Stimulated activated CD8-positive, alpha-beta memory T cell treated with anti-CD3 and anti-CD28 coated beads, Interleukin-4, amount 100 ng/mL, for 24 hours (primary cell): ENCODE measurements around the gene EMP3.
"Not testable (repeated sequence)": the region's sequence is repeated elsewhere in the genome, so short reads cannot be mapped to it uniquely, and the experiment has no call there.

Experiments
- DNase-seq: peaks from one replicate; pipeline ENCODE4 v3.0.0-alpha.2; 2020; ENCODE audit warnings: low read depth

EMP3 gene, protein sequence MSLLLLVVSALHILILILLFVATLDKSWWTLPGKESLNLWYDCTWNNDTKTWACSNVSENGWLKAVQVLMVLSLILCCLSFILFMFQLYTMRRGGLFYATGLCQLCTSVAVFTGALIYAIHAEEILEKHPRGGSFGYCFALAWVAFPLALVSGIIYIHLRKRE

DNA sequence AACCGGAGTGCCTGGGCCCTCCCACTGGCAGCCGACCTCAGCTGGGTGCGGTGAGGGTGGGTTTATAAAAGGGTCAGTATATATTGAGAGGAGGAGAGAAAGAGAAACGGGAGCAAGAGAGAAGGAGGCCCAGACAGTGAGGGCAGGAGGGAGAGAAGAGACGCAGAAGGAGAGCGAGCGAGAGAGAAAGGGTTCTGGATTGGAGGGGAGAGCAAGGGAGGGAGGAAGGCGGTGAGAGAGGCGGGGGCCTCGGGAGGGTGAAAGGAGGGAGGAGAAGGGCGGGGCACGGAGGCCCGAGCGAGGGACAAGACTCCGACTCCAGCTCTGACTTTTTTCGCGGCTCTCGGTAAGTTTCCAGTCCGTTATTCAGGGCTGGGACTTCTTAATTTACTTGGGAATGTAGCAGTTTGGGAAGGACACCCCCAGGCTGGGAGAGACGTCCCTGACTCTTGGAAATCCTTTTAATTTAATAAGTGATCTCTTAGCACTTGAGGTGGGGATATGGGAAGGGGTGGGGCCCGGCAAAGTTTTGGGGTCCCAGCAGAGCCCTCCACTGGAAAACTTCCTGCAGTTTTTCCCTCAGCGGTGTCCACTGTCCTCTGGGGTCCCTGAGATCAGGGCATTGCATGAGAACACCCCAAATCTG is at the start of gene EMP3:
Gene EMP3 (plus strand): TSS at position 288 of the 646 bp plus-strand sequence. CDS start 1,293 bp downstream, outside the sequence.
- peak; percentile 80 for DNase-seq

DNA sequence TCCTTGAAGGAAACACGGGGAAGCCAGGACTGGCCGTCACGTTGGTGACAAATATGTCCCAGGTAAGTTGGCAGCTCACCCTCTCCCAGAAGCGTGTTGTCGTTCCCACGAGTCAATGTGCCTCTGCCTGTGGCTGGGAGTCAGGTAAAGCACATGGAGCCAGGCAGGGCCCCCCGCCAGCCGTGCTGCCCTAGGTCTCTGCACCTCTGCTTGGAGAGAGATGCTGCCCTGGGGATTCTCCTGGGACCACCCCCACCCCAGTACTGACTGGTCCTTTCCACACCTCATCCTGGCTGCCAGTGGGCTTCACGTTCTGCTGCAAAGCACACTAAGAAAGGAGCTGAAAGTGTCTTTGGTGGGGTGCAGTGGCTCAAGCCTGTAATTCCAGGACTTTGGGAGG is 45.6 kb upstream of the EMP3 start:
- no peak for DNase-seq

DNA sequence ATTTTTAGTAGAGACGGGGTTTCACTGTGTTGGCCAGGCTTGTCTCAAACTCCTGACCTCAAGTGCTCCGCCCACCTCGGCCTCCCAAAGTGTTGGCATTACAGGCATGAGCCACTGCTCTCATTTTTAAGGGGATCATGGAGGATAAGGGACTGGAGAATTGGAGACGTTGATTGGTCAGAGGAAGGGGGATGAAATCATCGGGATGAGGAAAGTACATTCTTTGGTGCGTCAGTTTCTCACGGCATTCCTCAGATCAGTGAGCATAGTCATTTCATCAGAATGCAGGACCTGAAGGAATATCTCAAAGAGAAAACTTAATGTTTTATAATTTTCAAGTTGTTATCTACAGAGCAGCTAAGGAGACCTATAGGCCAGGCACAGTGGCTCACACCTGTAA is 41.4 kb upstream of the EMP3 start:
- no peak for DNase-seq

GRCh38 chr19:48284896-48285295 is 40.5 kb upstream of the EMP3 start:
- no peak for DNase-seq

DNA sequence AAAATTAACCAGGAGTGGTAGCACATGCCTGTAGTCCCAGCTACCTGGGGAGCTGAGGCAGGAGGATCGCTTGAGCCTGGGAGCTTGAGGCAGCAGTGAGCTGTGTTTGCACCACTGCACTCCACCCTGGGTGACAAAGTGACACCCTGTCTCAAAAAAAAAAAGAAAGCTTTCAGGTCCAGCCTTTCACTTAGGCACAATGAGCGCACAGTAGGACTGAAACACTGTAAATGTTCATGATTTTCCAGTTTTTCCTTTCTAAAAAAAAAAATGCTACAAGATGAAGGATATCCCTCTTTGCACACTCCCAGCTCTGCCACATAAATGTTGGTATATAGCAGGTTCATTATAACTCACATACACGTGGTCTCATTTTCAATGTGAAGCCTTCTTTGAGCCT is 37.6 kb upstream of the EMP3 start:
- no peak for DNase-seq

GRCh38 chr19:48290401-48290770 is 35.0 kb upstream of the EMP3 start:
- DNase-seq, result no peak

DNA sequence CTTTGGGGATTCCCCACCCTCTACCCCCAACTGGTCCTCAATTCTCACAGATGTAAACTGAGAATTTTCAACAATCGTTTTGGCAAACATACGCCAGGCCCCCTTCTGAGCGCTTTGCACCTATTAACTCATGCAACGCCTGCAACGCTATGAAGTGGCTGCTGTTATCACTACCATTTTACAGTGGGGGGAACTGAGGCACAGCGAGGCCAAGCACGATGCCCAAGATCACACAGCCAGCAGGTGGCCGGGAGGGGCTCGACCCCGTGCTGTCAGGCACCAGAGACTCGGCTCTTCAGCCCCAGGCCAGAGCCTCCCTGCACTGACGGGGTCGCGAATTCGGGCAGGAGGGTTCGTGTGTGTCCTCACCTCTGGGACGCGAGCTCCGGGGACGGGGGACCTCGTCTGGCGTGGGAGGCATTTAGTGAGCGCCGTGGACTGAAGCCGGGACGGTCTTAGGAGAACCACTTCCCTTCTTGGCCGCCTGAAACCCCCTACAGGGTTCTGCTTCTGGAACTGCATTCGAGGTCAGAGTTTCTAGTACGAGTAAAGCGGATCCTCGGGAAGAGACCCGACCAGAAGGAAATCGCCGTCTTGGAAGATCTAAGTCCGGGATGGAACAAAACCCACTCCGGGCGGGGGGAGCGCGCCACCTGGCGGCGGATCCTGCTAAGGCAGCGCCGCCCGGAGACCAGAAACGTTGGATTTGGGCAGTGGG is 34.4 kb upstream of the EMP3 start:
- DNase-seq, result peak; percentile 44

GRCh38 chr19:48291489-48291815 is 33.9 kb upstream of the EMP3 start:
- DNase-seq, result not testable (repeated sequence)

DNA sequence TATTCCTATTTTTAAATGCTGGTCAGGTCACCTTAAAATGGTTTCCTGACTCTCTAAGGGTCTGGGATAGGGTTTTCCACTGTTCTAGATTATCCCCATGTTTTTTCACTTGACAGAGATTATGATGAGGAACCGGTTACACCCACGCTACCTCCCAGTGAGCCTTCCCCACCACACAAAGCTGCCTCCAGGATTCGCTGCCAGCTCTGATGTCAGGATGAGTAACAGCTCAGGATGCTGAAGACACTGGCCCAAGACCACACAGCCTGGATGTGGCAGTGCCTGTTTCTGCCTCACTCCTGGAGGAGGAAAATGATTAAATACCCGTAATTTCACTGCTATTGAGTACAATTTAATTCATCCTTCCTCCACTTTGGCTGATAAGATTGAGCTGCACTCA is 32.6 kb upstream of the EMP3 start:
- no peak for DNase-seq

- DNase-seq, result no peak
Measured at GRCh38 chr19:48295458-48295857, 29.9 kb upstream of the EMP3 start.

DNA sequence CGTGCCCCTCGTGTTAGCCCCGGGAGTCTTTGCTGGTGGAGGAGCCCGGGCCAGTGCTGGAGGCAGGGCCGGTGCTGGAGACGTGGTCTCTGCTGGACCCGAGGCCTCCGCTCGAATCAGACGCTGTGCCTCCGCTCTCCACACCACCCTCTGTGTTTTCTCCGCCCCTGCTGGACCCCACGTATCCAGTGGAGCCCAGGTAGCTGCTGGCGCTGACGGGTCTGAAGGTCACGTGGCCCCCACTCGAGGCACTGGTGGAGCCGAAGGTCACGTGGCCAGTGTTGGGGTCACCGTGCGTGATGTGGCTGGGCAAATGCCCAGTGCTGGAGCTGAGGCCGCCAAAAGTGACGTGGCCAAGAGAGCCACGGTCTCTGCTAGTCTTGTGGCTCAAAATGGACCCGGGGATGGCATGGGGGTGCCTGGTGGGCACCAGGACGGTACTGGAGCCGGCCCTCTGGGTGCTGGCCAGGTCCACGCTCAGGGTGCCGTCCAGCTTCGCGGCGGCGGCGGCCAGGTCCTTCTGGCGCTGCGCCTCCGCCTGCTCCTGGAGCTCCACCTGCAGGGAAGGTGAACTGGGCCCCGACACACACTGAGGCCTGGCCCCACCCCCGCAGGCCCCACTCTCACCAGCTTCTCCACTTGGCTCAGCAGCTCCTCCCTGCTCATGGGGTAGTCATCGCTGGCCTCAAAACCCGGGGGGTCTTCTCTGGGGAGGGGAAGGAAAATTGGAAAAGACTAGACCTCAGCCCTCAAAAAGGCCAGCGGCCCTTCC is 28.2 kb upstream of the EMP3 start:
- no peak for DNase-seq

- no peak for DNase-seq
Measured at GRCh38 chr19:48297975-48298374, 27.4 kb upstream of the EMP3 start.

DNA sequence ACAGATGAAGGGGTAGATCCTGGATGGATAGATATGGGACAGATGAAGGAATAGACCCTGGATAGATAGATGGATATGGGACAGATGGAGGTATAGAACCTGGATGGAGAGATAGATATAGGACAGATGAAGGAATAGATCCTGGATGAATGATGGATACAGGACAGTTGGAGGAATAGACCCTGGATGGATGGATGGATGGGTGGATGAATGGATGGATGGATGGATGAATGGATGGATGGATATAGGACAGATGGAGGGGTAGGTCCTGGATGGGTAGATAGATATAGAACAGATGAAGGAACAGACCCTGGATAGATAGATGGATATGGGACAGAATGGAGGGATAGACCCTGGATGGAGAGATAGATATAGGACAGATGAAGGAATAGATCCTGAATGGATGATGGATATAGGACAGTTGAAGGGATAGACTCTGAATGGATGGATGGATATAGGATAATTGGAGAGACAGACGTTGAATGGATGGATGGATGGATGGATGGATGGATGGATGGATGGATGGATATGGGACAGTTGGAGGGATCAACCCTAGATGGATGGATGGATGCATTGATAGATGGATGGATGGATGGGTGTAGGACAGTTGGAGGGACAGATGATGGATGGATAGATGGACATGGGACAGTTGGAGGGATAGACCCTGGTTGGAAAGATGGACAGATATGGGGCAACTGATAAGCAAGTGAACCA is 23.3 kb upstream of the EMP3 start:
- no peak for DNase-seq

- no peak for DNase-seq
Measured at GRCh38 chr19:48302600-48302959, 22.8 kb upstream of the EMP3 start.

- no peak for DNase-seq
Measured at GRCh38 chr19:48303367-48303766, 22.0 kb upstream of the EMP3 start.

- no peak for DNase-seq
Measured at GRCh38 chr19:48303866-48304265, 21.5 kb upstream of the EMP3 start.

- DNase-seq, result no peak
Measured at GRCh38 chr19:48308631-48309586, 16.4 kb upstream of the EMP3 start.

GRCh38 chr19:48309731-48310130 is 15.6 kb upstream of the EMP3 start:
- DNase-seq, result not testable (repeated sequence)

DNA sequence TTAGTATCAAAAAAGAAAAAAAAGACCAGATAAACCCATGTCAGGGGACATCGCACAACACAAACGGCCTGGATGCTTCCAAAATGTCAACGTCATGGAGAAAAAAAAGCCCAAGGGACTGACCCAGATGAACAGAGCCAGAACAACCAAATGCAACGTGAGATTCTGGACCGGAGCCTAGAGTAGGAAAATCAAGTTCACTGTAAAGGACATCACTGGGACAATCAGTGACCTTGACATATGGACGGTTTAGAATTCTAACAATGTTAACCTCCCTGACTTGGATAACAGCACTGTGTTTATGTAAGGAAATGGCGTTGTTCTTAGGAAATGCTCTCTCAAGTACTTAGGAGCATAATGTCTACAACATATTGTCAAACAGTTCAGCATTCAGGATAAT is 15.1 kb upstream of the EMP3 start:
- DNase-seq, result no peak

DNA sequence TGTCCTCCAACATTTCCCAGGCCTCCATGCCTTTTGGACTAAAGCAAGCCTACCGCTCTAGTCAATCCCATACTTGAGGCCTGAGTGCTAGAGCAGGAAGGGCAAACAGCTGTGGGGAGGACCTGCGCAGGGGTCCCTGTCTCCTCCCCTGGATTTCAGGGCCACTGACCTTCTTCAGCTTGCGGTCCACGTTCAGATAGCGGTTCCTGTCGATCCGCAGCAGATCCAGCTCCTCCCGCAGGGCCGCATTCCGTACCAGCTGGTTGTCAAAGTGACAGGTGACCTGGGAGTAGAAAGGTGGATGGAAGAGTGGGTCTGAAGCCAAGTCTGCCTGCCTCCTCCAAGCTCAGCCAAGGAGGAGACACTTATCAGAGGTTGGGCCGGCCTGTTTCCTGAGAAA is 14.0 kb upstream of the EMP3 start:
- no peak for DNase-seq

DNA sequence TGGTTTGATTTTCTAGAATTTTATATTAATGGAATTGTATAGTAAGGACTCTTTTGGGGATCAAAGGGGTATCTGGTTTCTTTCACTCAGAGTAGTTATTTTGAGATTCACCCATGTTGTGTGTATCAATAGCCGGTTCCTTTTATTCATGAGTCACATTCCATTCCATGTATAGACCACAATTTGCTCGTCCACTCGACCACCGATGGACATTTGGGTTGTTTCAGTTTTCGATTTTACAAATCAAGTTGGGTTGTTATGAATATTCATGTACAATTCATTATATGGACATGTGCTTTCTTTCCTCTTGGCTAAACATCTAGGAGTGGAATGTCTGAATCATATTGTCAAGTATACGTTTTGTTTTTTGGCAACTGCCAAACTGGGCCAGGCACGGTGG is 9.6 kb upstream of the EMP3 start:
- DNase-seq, result no peak

DNA sequence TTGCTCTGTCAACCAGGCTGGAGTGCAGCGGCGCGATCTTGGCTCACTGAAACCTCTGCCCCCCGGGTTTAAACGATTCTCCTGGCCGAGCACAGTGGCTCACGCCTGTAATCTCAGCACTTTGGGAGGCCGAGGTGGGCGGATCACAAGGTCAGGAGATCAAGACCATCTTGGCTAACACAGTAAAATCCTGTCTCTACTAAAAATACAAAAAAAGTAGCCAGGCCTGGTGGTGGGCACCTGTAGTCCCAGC is 7.7 kb upstream of the EMP3 start:
- DNase-seq, result not testable (repeated sequence)
